AG09319 (cell line): ENCODE measurements around the gene PSMD4.

ENCODE experiments used
- DNase-seq: peaks from one replicate; pipeline ENCODE4 v3.0.0-alpha.2; 2010; ENCODE audit warnings: low read depth; ENCODE audit errors: extremely low read depth
- CTCF ChIP-seq: IDR thresholded peaks from 2 replicates; pipeline ENCODE4 v1.5.1; 2011; ENCODE audit warnings: low read depth, mild to moderate bottlenecking, inconsistent platforms, low read length, moderate library complexity

The PSMD4 gene

GRCh38 chr1:151287341-151287699 is 32.8 kb downstream of the PSMD4 start:
- no peak for TF ChIP-seq CTCF
- no peak for DNase-seq

- no peak for DNase-seq
- TF ChIP-seq CTCF: no peak
Measured at GRCh38 chr1:151287767-151288500, 33.4 kb downstream of the PSMD4 start.

- TF ChIP-seq CTCF: no peak
- no peak for DNase-seq
Measured at GRCh38 chr1:151288502-151288901, 34.0 kb downstream of the PSMD4 start.

GRCh38 chr1:151289080-151289935 is 34.8 kb downstream of the PSMD4 start:
- no peak for DNase-seq
- TF ChIP-seq CTCF: no peak

- no peak for DNase-seq
- no peak for TF ChIP-seq CTCF
Measured at GRCh38 chr1:151289991-151290708, 35.6 kb downstream of the PSMD4 start.

- DNase-seq: no peak
- TF ChIP-seq CTCF: no peak
Measured at GRCh38 chr1:151290709-151291303, 36.3 kb downstream of the PSMD4 start.
